Tibial nerve (tissue), 4 donors: ENCODE measurements around the gene EMB. TPM values are rescaled to one million over a fixed set of nuclear protein-coding genes. Genes with fewer than 3 reads are reported as not detected.
"Not testable (repeated sequence)": the region's sequence is repeated elsewhere in the genome, so short reads cannot be mapped to it uniquely, and the experiment has no call there.

Experiments
- DNase-seq, 2 donors: peaks; one replicate each; pipeline ENCODE4 v3.0.0-alpha.2; 2019; ENCODE audit warnings: low spot score in 2 of 2
- H3K27ac ChIP-seq, 4 donors: fragments of 200-600 bp; sonication (generic) in 3 of 4; one replicate each; pipeline ENCODE4 v1.5.1; 2017 to 2019; ENCODE audit warnings: mild to moderate bottlenecking in 1 of 4
- H3K27me3 ChIP-seq, 2 donors: fragments of 200-600 bp; sonication (generic) in 1 of 2; one replicate each; pipeline versions ENCODE4 v1.5.1 to v1.6.0; 2017 to 2019
- H3K36me3 ChIP-seq, 3 donors: fragments of 200-600 bp; sonication (generic); one replicate each; pipeline ENCODE4 v1.5.1; 2018 to 2019
- H3K4me1 ChIP-seq, 4 donors: fragments of 200-600 bp; sonication (generic) in 3 of 4; one replicate each; pipeline ENCODE4 v1.5.1; 2017 to 2019
- H3K4me3 ChIP-seq, 4 donors: fragments of 200-600 bp; sonication (generic) in 3 of 4; one replicate each; pipeline ENCODE4 v1.5.1; 2017 to 2019; ENCODE audit warnings: mild to moderate bottlenecking in 1 of 4, moderate library complexity in 1 of 4
- H3K9me3 ChIP-seq, 4 donors: fragments of 200-600 bp; sonication (generic) in 3 of 4; one replicate each; pipeline ENCODE4 v1.5.1; 2017 to 2019
- CTCF ChIP-seq, 5 experiments: fragments of 200-600 bp in 3 of 5; fragments of 450-650 bp in 2 of 5; sonication (generic) in 3 of 5; IDR thresholded peaks; one replicate each; pipeline ENCODE4 v1.5.1; 2016 to 2019; ENCODE audit warnings: antibody characterized with exemption in 5 of 5, mild to moderate bottlenecking in 3 of 5, moderate library complexity in 2 of 5
- EP300 ChIP-seq, 2 donors: sonication (generic); formaldehyde crosslinking; IDR thresholded peaks; one replicate each; pipeline ENCODE4 v1.6.1; 2017; ENCODE audit warnings: antibody characterized with exemption in 2 of 2, mild to moderate bottlenecking in 1 of 2
- POLR2A ChIP-seq, 2 donors: fragments of 450-650 bp; IDR thresholded peaks; one replicate each; pipeline ENCODE4 v1.6.1; 2017; ENCODE audit warnings: antibody characterized with exemption in 2 of 2, mild to moderate bottlenecking in 2 of 2, moderate library complexity in 2 of 2
- WGBS, 2 donors: methylation state at CpG; one replicate each; pipeline ENCODE4 v1.1.5; 2018; 5-methylcytosine and 5-hydroxymethylcytosine counted together
- total RNA-seq, 4 donors: library from RNA; depleted of rRNA; stranded (reverse); fragments of >200 nt; gene quantifications; one replicate each; pipeline ENCODE4 v1.1.0, GENCODE V29; 2016

Gene EMB
- total RNA-seq, 4 donors from 2014 or later, result 6.3 to 14.7 (median 8.3) TPM

GRCh38 chr5:50420343-50420935, 20.6 kb downstream of the EMB start:
- no peaks in the 10 kb centered on the region for H3K36me3 ChIP-seq
- no peak overlapping the region for H3K4me3 ChIP-seq
- DNase-seq, result no peak
- no peak overlapping the region for H3K27ac ChIP-seq
- no peaks in the 10 kb centered on the region for H3K27me3 ChIP-seq
- H3K4me1 ChIP-seq, result no peaks in the 10 kb centered on the region
- TF ChIP-seq POLR2A (IDR thresholded peaks at IDR 0.05) (no peak), EP300 (IDR thresholded peaks at IDR 0.05) (no peak), CTCF (IDR thresholded peaks at IDR 0.05) (no peak)
- WGBS, 2 donors, result 84 to 90% methylated on average over 5 of the region's 5 CpGs
- no peaks in the 10 kb centered on the region for H3K9me3 ChIP-seq

GRCh38 chr5:50419656-50420055, 21.4 kb downstream of the EMB start:
- not testable (repeated sequence) for H3K27ac ChIP-seq, H3K4me3 ChIP-seq, DNase-seq, H3K4me1 ChIP-seq, H3K9me3 ChIP-seq, H3K27me3 ChIP-seq, H3K36me3 ChIP-seq
- 85 to 87% methylated on average over 6 of the region's 6 CpGs for WGBS, 2 donors

GRCh38 chr5:50416637-50417036, 24.5 kb downstream of the EMB start:
- H3K27ac ChIP-seq, H3K9me3 ChIP-seq, DNase-seq, H3K4me3 ChIP-seq, H3K4me1 ChIP-seq, H3K27me3 ChIP-seq, H3K36me3 ChIP-seq: not testable (repeated sequence)
- WGBS, 2 donors, result 86 to 90% methylated on average over 3 of the region's 3 CpGs

- no peak overlapping the region for H3K27ac ChIP-seq
- no peak overlapping the region for H3K4me3 ChIP-seq
- no peaks in the 10 kb centered on the region for H3K27me3 ChIP-seq
- TF ChIP-seq POLR2A (IDR thresholded peaks at IDR 0.05) (no peak), CTCF (IDR thresholded peaks at IDR 0.05) (no peak), EP300 (IDR thresholded peaks at IDR 0.05) (no peak)
- H3K36me3 ChIP-seq, result no peaks in the 10 kb centered on the region
- no peak for DNase-seq
- WGBS, 2 donors, result 67 to 68% methylated on average over 4 of the region's 4 CpGs
- H3K9me3 ChIP-seq, result no peaks in the 10 kb centered on the region
- no peaks in the 10 kb centered on the region for H3K4me1 ChIP-seq
Measured at GRCh38 chr5:50415912-50416311, 25.2 kb downstream of the EMB start.

GRCh38 chr5:50410932-50411331, 30.2 kb downstream of the EMB start:
- not testable (repeated sequence) for H3K4me3 ChIP-seq, H3K27ac ChIP-seq, DNase-seq

GRCh38 chr5:50406877-50407276, 34.2 kb downstream of the EMB start:
- Histone ChIP-seq H3K27ac (no peak overlapping the region), H3K36me3 (no peaks in the 10 kb centered on the region), H3K9me3 (no peaks in the 10 kb centered on the region), H3K4me3 (no peak overlapping the region), H3K4me1 (no peaks in the 10 kb centered on the region), H3K27me3 (no peaks in the 10 kb centered on the region)
- TF ChIP-seq POLR2A (IDR thresholded peaks at IDR 0.05) (no peak), EP300 (IDR thresholded peaks at IDR 0.05) (no peak), CTCF (IDR thresholded peaks at IDR 0.05) (no peak)
- DNase-seq, result no peak
- 90 to 93% methylated on average over 1 of the region's 1 CpG for WGBS, 2 donors

More at GRCh38 chr5:50410932-50411331, 30.2 kb downstream of the EMB start:
- H3K36me3 ChIP-seq, H3K4me1 ChIP-seq, H3K9me3 ChIP-seq, H3K27me3 ChIP-seq: not testable (repeated sequence)

- no peaks in the 10 kb centered on the region for H3K9me3 ChIP-seq
- TF ChIP-seq CTCF (IDR thresholded peaks at IDR 0.05) (no peak), EP300 (IDR thresholded peaks at IDR 0.05) (no peak), POLR2A (IDR thresholded peaks at IDR 0.05) (no peak)
- DNase-seq, result no peak
- no peak overlapping the region for H3K4me3 ChIP-seq
- H3K27ac ChIP-seq, result no peak overlapping the region
- H3K4me1 ChIP-seq, result no peaks in the 10 kb centered on the region
- no peaks in the 10 kb centered on the region for H3K27me3 ChIP-seq
- no peaks in the 10 kb centered on the region for H3K36me3 ChIP-seq
- WGBS, 2 donors, result 70 to 71% methylated on average over 3 of the region's 3 CpGs
Measured at GRCh38 chr5:50401336-50401735, 39.8 kb downstream of the EMB start.

- WGBS, 2 donors, result 50 to 64% methylated on average over 2 of the region's 2 CpGs
- H3K36me3 ChIP-seq, H3K4me3 ChIP-seq, DNase-seq, H3K27me3 ChIP-seq, H3K4me1 ChIP-seq, H3K27ac ChIP-seq, H3K9me3 ChIP-seq: not testable (repeated sequence)
Measured at GRCh38 chr5:50393925-50394609, 47.0 kb downstream of the EMB start.

- H3K4me3 ChIP-seq, H3K27me3 ChIP-seq, DNase-seq, H3K27ac ChIP-seq, H3K9me3 ChIP-seq, H3K36me3 ChIP-seq, H3K4me1 ChIP-seq: not testable (repeated sequence)
- 75 to 78% methylated on average over 3 of the region's 3 CpGs for WGBS, 2 donors
Measured at GRCh38 chr5:50392289-50392688, 48.8 kb downstream of the EMB start.
